Middle frontal gyrus (tissue), 1 donor: ENCODE measurements around the gene VSIG2.

Source experiments
- DNase-seq: peaks from one replicate; pipeline ENCODE4 v3.0.0-alpha.2; 2015; ENCODE audit warnings: low spot score; ENCODE audit errors: extremely low spot score

Gene VSIG2

GRCh38 chr11:124724979-124725718 lies 26.9 kb downstream of the VSIG2 start:
- DNase-seq, result no peak

GRCh38 chr11:124722176-124722575 lies 29.9 kb downstream of the VSIG2 start:
- no peak for DNase-seq

DNA sequence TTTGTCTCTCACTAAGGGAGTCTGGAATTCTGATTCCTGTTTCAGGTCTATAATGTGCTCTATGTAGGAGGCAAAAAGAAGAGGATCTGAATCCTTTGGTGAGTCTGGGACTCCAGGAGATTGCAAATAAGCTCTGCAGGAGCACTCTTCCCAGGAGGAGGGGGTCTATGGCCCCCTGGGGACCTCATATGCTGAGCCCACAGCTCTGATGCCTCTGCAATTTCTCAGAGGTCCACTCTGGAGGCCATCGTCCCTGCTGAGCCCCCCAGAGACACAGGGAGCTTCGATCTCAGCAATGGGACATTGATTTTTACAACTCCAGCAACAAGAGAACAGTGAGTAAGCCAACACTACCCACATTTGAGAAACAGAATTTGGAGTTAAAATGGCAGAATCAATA lies 32.5 kb downstream of the VSIG2 start:
- DNase-seq, result no peak

GRCh38 chr11:124718801-124719200 lies 33.3 kb downstream of the VSIG2 start:
- DNase-seq, result no peak

DNA sequence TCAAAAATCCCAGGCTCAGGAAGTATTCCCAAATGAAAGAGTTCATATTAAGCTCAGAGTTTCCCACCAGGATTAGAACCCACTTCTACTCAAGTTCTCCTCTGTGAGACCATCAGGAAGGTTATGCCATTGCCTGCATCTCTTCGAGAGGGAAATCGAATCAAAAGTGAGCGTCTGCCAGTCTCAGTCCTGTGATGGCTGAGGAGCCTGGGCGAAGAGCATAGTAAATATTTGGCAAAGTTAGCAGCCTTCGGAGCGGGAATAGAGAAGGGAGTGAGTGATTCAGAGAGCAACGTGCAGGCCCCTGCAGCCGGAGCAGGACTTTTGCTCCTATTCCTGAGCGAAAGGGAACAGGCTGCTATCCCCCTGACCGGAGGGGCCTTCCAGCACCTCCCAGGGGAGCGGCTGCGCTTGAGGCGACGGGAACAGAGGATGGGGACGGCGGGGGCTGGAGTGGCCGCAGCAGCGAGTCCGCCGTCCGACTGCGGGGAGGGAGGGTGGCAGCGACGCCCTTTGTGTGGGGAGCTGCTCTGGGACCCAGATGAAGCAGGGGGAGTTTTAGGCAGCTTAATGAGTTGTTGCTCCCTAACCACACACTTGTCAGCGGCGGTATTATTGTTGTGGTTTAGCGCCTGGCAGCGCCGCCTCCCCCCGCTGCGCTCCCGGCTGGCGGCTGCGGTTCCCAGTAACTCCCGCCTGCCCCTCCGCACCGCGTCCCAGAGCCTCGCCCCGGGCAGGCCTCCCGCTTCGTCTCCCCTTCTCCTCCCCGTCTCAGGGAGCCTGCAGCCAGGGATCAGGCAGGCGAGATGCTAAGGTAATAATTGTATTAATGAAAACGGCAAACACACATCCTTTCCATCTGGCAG lies 34.0 kb downstream of the VSIG2 start:
- no peak for DNase-seq

DNA sequence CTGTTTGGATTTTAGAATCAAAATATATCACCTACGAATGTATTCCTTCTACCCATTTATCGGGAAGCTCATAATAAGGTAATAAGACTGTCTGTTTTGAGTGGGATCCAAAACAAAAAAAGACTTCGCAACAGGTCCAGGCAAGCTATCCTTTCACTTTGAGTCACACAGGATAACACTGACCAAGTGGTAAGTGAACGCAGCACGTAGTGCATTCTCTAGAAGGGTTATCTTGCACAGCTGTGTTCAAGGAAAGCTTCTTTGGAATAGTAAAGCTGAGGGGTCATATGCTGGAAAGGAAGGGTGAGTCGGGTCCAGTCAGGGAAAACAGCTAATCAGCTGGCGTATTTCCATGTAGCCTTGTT lies 34.7 kb downstream of the VSIG2 start:
- DNase-seq, result no peak

DNA sequence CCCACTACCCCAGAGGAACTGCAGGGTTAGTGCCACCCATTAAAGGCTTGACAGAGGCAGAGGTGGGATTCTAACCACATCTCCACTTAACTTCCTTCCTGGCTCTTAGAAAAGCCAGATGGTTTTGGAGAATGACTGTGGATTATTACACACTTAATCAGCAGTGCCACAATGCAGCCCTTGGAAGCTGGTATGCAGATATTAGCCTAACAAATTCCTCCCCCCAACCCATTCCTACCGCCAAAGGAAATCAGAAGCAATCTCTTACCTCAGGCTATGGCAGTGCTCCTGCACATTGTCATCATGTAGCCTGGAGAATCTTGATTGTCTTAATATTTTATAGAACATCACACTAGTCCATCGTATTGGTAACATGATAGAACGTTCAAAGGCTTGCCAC lies 35.5 kb downstream of the VSIG2 start:
- no peak for DNase-seq

DNA sequence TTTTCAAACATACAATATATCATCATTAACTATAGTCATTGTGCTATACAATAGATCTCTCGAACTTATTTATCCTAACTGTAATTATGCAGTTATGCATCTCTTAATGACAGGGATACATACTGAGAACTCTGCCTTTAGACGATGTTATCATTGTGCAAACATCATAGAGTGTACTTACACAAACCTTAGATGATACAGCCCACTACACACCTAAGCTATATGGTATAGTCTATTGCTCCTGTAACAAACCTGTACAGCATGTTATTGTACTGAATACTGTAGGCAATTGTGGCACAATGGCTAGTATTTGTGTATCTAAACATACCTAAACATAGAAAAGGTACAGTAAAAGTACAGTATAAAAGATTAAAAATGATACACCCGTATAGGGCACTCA lies 39.7 kb downstream of the VSIG2 start:
- DNase-seq, result no peak

DNA sequence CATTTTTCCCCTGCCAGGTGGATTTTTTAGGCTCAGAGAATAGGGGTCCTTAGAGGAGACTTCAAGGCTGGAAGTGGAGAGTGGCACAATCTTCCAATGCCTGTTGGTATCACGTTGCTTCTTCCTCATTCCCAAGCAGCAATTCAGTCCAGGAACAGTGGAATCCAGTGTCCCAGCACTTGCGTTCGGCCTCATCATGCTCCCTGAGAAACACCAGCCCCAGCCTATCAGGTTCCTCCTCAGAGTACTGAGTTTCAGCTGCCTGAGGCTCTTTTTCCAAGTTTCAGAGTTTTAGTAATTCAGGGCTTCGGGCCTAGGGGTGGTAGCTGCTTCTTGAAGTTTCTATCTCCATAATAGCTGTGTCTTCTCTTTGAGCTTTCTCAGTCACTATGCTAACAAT lies 44.2 kb downstream of the VSIG2 start:
- DNase-seq, result no peak

GRCh38 chr11:124700028-124700427 lies 52.0 kb downstream of the VSIG2 start:
- DNase-seq, result no peak

DNA sequence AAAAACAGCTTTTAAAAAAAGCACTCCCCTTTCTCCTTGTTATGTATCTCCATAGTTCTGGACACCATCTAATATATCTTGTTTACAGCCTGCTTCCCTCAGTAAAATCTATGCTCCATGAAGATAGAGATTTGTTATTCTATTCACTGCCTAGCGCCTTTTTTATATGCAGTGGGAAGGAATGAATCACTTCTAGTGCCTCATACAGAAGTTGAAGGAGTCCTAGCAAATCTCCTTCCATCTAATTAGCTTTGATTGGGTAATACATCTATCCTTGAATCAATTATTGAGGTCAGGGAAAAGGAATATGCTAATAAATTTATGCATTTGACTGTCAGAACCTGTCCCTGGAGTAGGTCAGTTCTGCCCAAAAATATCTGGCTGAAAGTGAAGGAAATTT lies 52.5 kb downstream of the VSIG2 start:
- no peak for DNase-seq
